Activated naive CD4-positive, alpha-beta T cell treated with anti-CD3 and anti-CD28 coated beads for 36 hours (primary cell): ENCODE data around the gene GANAB. TPM values are rescaled to one million over a fixed set of nuclear protein-coding genes. Genes with fewer than 3 reads are reported as not detected.
"Not testable (repeated sequence)": the region's sequence is repeated elsewhere in the genome, so short reads cannot be mapped to it uniquely, and the experiment has no call there.

ENCODE experiments used
- CTCF ChIA-PET: fragments of 350-600 bp; sonication (Branson Sonifier 250); formaldehyde crosslinking; loops from one replicate; lab custom pipeline; 2021; ENCODE audit warnings: antibody characterized with exemption; lab: Charles Lee
- DNase-seq: peaks from one replicate; pipeline ENCODE4 v3.0.0-alpha.2; 2020
- H3K27ac Mint-ChIP-seq: one replicate; pipeline ENCODE4 v1.8.0; 2021; ENCODE audit warnings: mild to moderate bottlenecking, mixed read lengths
- H3K27me3 Mint-ChIP-seq: one replicate; pipeline ENCODE4 v1.8.0; 2021; ENCODE audit warnings: low read depth, mixed read lengths
- H3K36me3 Mint-ChIP-seq: one replicate; pipeline ENCODE4 v1.8.0; 2021; ENCODE audit warnings: low read depth, mixed read lengths
- H3K4me1 Mint-ChIP-seq: one replicate; pipeline ENCODE4 v1.8.0; 2021; ENCODE audit warnings: low read depth, mixed read lengths
- H3K4me3 Mint-ChIP-seq: one replicate; pipeline ENCODE4 v1.8.0; 2021; ENCODE audit warnings: mild to moderate bottlenecking, moderate library complexity, mixed read lengths
- H3K9me3 Mint-ChIP-seq: one replicate; pipeline ENCODE4 v1.8.0; 2021; ENCODE audit warnings: mixed read lengths
- intact Hi-C: fragments of 100-400 bp; cut with micrococcal nuclease; formaldehyde crosslinking; loops from one replicate; pipeline ENCODE4 v1.15.1; 2023
- total RNA-seq, 2 experiments: library from RNA; stranded (reverse); gene quantifications; one replicate each; pipeline ENCODE4 v1.2.3, GENCODE V29; 2021

GANAB gene
- 100 to 1,000 TPM; 221 to 230 TPM for total RNA-seq

DNA sequence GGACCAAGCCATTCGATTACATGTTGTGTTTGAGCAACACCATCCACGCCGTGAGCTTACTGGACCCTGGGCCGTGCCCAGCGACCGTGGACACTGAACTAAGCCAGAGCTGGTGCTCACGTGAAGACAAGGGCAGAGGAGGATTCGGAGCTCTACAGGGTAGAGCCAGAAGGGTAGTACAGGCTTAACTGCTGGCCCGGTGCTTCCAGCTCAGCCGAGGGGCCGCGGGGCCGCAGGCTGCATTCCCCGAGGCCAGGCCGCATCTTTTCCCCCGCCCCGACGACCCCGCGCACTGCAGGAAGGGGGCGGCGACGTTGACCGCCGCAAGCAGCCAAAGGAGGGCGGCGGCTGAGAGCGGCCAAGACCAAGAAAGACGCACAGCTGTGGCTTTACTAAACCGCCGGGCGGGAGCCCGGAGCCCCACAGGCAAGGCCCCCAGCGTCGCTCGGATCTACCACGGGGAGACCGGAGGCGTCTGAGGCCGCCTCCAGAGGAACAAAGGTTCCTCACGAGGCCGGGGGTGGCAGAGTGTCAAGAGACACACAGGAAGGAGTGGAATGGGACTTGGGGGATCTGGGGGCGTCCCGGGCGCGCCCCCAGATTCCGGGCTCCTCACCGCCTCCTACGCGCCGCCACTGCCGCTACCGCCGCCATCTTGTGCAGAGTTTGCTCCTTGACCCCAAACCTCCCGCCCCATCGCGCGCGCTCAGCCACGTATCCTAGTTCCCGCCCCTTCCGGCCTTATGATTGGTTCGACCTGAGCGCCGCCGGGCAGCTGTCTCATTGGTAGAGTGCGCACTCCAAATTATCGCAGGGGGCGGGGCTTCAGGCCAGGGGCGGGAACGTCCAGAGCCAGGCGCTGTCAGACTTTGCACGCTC, at the start of gene GANAB:
TSS of gene GANAB (minus strand) at position 668 of the 879 bp plus-strand sequence. CDS start at position 654, 14 bp downstream.
- intact Hi-C loops = loop anchor here (1.0 to 2.0 kb wide), 8 partner anchors 19 to 194 kb away; partner anchors contain the start of genes C11orf98, CSKMT, EML3 and TUT1
- H3K27me3 Mint-ChIP-seq = no peaks in the 10 kb centered on the region
- peaks cover 25% of the 10 kb centered on the region for H3K36me3 Mint-ChIP-seq
- DNase-seq = peak; percentile 100
- H3K4me3 Mint-ChIP-seq = peak within 1 kb of the TSS; percentile 99
- H3K27ac Mint-ChIP-seq = peak within 1 kb of the TSS; percentile 95
- CTCF ChIA-PET = interaction anchor here (0.5 to 1.1 kb wide), 4 partner anchors 11 to 220 kb away, joined by 3 to 4 read pairs (median 3); no protein-coding TSS in a partner anchor
- peaks cover 35% of the 10 kb centered on the region for H3K4me1 Mint-ChIP-seq
- no peaks in the 10 kb centered on the region for H3K9me3 Mint-ChIP-seq

DNA sequence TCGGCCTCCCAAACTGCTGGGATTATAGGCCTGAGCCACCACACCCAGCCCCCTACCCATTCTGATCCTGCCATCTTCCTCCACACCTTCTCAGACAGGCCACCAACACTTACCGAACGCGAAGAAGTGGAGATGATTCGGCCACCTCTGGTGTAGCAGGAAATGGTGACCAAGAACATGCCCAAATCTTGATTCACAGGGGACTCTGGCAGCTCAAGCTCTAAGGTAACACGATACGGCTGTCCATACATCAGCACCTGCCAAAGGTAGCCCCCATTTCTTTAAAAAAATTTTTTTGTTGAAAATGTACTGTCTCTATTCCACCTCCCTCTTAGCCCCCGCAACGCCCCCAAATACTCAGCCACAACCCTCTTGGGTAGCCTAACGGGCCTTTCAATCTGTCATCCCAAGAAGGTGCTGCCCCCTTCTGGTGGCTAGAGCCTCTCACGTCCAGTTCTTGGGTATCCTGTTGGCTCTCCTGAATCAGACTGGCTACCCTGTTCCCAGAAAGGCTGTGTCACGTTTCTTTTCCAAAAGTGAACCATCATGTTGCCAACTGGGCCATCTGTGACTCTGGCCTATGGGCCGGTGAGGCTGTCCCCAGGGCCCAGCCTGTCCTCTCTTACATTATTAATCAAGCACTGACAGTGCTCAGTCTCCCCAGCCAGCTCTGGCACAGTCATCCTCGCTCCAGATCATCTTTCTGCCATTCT, 48.2 kb upstream of the GANAB start:
- intact Hi-C loops = loop anchor here (1.0 to 10.0 kb wide), 5 partner anchors 82 to 300 kb away; partner anchors contain the start of gene EML3
- Mint-ChIP-seq H3K4me3 (no peak overlapping the region), H3K4me1 (no peaks in the 10 kb centered on the region), H3K27me3 (no peaks in the 10 kb centered on the region), H3K9me3 (no peaks in the 10 kb centered on the region), H3K36me3 (peaks cover 19% of the 10 kb centered on the region), H3K27ac (peak overlapping the region; percentile 4)
- peak; percentile 85 for DNase-seq
- CTCF ChIA-PET = interaction anchor here (0.6 to 3.1 kb wide), 22 partner anchors 13 to 275 kb away, joined by 3 to 33 read pairs (median 4); partner anchors contain the start of genes BSCL2, C11orf98, CSKMT and GNG3

DNA sequence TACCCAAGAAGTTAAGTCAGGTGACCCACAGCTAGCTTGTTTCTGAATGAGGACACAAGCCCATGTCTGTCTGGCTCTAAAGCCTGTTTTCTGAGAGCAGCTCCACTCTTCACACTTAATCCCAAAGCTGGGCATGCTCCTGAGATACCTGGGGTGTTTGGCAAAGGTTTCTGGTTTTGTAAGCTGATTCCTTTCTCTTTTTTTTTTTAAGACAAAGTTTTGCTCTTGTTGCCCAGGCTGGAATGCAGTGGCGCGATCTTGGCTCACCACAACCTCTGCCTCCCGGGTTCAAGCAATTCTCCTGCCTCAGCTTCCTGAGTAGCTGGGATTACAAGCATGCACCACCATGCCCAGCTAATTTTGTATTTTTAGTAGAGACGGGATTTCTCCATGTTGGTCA, 47.2 kb upstream of the GANAB start:
- not testable (repeated sequence) for H3K27ac Mint-ChIP-seq, H3K4me1 Mint-ChIP-seq, H3K9me3 Mint-ChIP-seq, H3K4me3 Mint-ChIP-seq, H3K27me3 Mint-ChIP-seq, DNase-seq
- intact Hi-C loops = loop anchor here (1.0 to 10.0 kb wide), 5 partner anchors 81 to 299 kb away; partner anchors contain the start of gene EML3
- peaks cover 18% of the 10 kb centered on the region for H3K36me3 Mint-ChIP-seq
- CTCF ChIA-PET = interaction anchor here (0.7 to 3.1 kb wide), 16 partner anchors 13 to 836 kb away, joined by 3 to 33 read pairs (median 4); partner anchors contain the start of genes BSCL2, C11orf98, CSKMT and GNG3

DNA sequence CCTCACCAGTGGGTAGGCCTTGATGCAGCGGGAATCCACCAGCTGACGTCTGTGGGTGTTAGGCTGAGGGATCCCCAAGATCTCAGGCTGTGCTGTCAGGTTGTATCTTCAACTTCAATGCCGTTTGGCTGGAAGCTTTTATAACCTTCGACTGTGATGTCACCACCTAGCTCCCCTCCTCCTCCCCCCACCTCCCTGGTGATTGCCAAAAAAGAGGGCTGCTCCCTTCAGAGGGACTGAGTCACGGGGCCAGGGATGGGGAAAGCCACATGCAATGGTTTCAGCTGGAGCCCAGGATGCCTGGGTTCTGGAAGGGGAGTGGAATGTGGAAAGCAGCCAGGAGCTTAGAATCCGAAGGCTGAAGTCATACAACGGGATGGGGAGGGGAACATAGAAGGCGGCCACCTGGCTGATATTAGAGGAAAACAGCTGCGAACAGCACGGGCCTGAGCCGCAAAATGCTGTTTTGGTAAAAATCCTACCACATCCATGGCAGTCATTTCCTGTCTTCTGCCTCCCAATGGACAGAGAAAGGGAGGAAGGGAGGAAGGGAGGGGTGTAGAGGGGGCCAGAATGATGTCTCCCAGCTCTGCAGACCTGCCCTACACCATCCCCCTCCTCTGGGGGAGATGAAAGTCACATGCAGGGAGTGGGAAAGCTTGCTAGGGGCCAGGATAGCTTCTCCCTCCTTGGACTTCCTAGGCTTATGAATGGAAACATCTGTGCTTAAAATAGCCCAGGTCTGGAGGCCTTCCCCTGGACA, 43.2 kb upstream of the GANAB start, which contains the start of gene LRRN4CL:
TSS of gene LRRN4CL (minus strand) at position 110 of the 763 bp plus-strand sequence. CDS start 1,022 bp downstream, outside the sequence.
- DNase-seq = no peak
- Mint-ChIP-seq H3K4me1 (no peaks in the 10 kb centered on the region), H3K27me3 (peaks cover 9% of the 10 kb centered on the region), H3K4me3 (no peak within 1 kb of the TSS), H3K27ac (no peak within 1 kb of the TSS), H3K9me3 (no peaks in the 10 kb centered on the region), H3K36me3 (peaks cover 17% of the 10 kb centered on the region)
- CTCF ChIA-PET = interaction anchor here (0.9 to 1.8 kb wide), 4 partner anchors 9 to 295 kb away, joined by 3 to 9 read pairs (median 3); no protein-coding TSS in a partner anchor
- intact Hi-C loops = loop anchor here (10.0 kb wide), 1 partner anchor 295 kb away; no protein-coding TSS in a partner anchor

DNA sequence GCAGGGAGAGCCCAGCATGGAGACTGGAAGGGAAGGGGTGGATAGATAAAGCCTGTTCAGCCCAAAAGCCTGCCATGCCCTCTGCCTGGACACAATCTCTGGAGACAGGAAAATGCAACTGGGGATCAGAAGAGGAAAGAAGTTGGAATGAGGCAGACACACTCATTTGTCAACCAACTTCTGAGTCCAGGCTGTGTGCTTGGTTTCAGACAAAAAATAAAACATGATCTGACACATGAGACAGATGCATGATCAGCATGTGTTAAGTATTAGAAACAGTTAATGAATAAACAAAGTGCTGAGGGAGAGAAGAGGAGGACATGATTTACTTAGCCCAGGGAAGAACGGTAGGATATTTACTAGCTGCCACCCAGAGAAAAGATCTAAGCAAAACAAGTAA, 42.1 kb upstream of the GANAB start:
- Mint-ChIP-seq H3K4me3 (no peak overlapping the region), H3K9me3 (no peaks in the 10 kb centered on the region), H3K27ac (no peak overlapping the region), H3K4me1 (no peaks in the 10 kb centered on the region), H3K36me3 (peaks cover 17% of the 10 kb centered on the region), H3K27me3 (peaks cover 9% of the 10 kb centered on the region)
- CTCF ChIA-PET = interaction anchor here (1.6 kb wide), 1 partner anchor 8 kb away, joined by 4 read pairs; no protein-coding TSS in a partner anchor
- intact Hi-C loops = no loop called here
- DNase-seq = no peak

DNA sequence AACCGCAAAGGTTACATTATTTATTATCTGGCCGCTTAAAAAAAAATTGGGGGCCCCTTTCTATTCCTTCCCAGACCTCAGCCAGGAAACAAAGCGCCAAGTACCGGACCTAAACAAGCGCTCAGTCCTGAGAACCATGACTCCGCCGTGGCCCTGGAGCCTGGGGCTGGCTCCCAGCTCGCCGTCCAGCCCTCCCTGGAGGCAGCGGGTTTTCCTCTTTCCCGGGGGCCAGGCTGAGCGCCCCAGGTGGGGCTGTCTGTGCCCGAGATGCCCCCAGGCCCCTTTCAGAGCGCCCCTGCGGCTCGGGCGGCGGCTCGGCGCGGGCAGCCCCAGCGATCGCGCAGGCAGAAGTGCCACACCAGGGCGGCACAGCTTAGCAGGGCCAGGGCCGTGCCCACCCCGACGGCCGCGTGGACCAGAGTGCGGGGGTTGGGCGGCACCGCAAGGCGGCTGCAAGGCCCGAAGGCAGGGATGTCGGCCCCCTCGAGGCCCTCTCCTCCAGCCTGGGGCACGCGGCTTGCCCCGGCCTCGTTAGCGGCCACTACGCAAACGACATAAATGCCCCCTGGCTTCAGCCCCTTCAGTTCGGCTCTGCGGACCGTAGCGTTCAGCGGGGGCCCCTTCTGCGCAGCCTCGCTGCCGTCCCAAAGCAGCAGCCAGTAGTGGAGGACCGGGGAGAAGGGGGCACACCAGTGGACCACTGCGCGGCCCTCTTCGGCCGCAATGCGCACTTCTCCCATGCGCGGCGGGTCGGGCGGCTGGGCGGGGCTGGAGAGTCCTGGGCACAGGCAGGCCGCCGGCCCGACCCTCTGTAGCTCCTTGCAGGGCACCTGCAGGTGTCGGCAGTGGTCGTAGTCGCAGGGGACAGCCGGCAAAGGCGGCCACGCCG, 41.3 kb upstream of the GANAB start:
- no peak for DNase-seq
- CTCF ChIA-PET = interaction anchor here (1.1 to 1.6 kb wide), 2 partner anchors 8 to 145 kb away, joined by 3 to 4 read pairs; no protein-coding TSS in a partner anchor
- no peak overlapping the region for H3K27ac Mint-ChIP-seq
- H3K27me3 Mint-ChIP-seq = peaks cover 9% of the 10 kb centered on the region
- intact Hi-C loops = no loop called here
- H3K4me3 Mint-ChIP-seq = no peak overlapping the region
- no peaks in the 10 kb centered on the region for H3K9me3 Mint-ChIP-seq
- H3K36me3 Mint-ChIP-seq = peaks cover 14% of the 10 kb centered on the region
- no peaks in the 10 kb centered on the region for H3K4me1 Mint-ChIP-seq

DNA sequence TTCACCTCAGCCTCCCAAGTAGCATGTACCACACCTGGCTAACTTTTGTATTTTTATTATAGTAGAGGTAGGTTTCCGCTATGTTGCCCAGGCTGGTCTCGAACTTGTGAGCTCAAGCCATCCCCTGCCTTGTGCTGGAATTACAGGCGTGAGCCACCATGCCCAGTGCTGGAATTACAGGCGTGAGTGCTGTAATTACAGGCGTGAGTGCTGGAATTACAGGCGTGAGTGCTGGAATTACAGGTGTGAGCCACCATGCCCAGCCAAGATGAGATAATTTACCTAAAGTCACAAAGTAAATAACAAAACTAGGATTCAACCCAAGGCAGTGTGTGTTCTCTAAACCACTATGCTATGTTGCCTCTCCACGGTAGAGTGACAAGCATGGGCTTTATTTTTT, 36.1 kb upstream of the GANAB start:
- Mint-ChIP-seq H3K4me1 (peaks cover 18% of the 10 kb centered on the region), H3K9me3 (no peaks in the 10 kb centered on the region), H3K27ac (no peak overlapping the region), H3K27me3 (peaks cover 3% of the 10 kb centered on the region), H3K36me3 (peaks cover 6% of the 10 kb centered on the region), H3K4me3 (no peak overlapping the region)
- no peak for DNase-seq
- CTCF ChIA-PET = interaction anchor here (0.6 kb wide), 1 partner anchor 205 kb away, joined by 3 read pairs; no protein-coding TSS in a partner anchor
- intact Hi-C loops = no loop called here

DNA sequence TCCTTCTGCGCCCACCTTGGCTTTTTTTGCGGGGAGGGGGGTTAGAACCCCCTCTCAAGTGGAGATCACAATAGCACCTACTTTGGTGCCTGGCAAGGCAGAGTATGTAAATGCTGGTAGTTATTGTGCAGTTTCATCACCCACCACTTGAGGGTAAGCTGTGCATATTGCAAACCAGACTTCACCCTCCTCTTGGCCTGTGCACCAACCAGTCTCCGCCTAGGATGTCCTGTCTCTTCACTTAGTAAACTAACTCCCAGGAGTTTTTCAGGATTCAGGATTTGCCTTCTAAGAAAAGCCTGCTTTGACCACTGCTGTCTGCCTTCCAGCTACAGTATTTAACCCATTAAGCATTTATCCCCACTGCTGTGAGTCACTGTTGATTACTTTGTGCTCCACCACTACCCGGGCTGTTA, 34.4 kb upstream of the GANAB start:
- peak overlapping the region; percentile 21 for H3K27ac Mint-ChIP-seq
- DNase-seq = peak; percentile 57
- CTCF ChIA-PET = interaction anchor here (0.7 to 2.8 kb wide), 21 partner anchors 7 to 340 kb away, joined by 3 to 33 read pairs (median 4); partner anchors contain the start of genes C11orf98, CSKMT, GANAB and LBHD1
- H3K4me3 Mint-ChIP-seq = peak overlapping the region; percentile 41
- H3K36me3 Mint-ChIP-seq = peaks cover 12% of the 10 kb centered on the region
- H3K9me3 Mint-ChIP-seq = no peaks in the 10 kb centered on the region
- intact Hi-C loops = no loop called here
- peaks cover 28% of the 10 kb centered on the region for H3K4me1 Mint-ChIP-seq
- no peaks in the 10 kb centered on the region for H3K27me3 Mint-ChIP-seq

DNA sequence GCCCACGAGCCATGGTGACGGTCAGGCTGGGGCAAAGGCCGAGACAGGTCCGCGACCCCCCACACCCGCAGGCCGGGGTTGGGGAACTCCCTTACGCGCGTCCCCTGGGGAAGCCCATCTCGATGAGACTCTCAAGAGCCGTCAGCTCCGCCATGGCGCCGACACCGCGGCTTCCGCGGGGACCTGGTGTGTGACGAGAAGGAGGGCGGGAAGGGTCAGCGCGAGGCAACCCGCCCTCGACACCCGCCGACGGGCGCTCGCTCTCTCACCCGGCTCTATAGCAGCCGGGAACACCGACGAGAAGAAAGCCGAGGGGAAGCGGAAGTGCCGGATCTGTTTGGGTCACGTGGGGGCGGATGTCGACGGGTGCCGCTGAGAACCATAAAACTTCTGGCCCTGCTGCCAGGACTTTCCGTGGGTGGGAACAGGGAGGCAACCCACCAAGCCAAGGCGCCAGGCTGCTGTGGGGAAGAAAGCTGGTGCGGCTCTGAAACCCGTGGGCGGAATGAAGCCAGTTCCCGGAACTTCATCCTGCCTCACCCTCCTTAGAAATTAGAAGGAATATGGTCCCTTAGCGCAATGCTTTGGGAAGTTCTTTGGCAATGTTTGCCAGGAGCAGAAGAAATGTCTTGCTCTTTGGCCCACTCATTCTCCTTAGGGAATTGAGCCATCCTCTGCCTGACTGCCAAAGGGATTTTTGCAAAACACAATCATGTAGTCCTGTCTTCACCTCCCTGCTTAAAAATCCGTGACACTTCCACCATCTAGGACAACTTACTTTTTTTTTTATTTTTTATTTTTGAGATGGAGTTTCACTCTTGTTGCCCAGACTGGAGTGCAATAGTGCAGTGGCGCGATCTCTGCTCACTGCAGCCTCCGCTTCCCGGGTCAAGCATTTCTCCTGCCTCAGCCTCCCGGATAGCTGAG, 32.6 kb upstream of the GANAB start, which contains the start of gene UBXN1:
TSS of gene UBXN1 (minus strand) at position 304 of the 927 bp plus-strand sequence. CDS start at position 154, 150 bp downstream.
- Mint-ChIP-seq H3K27ac (peak within 1 kb of the TSS; percentile 94), H3K4me3 (peak within 1 kb of the TSS; percentile 87), H3K27me3 (no peaks in the 10 kb centered on the region), H3K9me3 (no peaks in the 10 kb centered on the region), H3K4me1 (peaks cover 32% of the 10 kb centered on the region), H3K36me3 (peaks cover 16% of the 10 kb centered on the region)
- DNase-seq = peak; percentile 91
- CTCF ChIA-PET = interaction anchor here (0.7 to 2.8 kb wide), 8 partner anchors 9 to 254 kb away, joined by 3 to 33 read pairs (median 5); partner anchors contain the start of genes C11orf98, CSKMT and MTA2
- intact Hi-C loops = loop anchor here (1.0 to 2.0 kb wide), 4 partner anchors 8 to 48 kb away; partner anchors contain the start of genes HNRNPUL2, INTS5 and UQCC3
